ENCODE data around the gene OXER1.

DNA sequence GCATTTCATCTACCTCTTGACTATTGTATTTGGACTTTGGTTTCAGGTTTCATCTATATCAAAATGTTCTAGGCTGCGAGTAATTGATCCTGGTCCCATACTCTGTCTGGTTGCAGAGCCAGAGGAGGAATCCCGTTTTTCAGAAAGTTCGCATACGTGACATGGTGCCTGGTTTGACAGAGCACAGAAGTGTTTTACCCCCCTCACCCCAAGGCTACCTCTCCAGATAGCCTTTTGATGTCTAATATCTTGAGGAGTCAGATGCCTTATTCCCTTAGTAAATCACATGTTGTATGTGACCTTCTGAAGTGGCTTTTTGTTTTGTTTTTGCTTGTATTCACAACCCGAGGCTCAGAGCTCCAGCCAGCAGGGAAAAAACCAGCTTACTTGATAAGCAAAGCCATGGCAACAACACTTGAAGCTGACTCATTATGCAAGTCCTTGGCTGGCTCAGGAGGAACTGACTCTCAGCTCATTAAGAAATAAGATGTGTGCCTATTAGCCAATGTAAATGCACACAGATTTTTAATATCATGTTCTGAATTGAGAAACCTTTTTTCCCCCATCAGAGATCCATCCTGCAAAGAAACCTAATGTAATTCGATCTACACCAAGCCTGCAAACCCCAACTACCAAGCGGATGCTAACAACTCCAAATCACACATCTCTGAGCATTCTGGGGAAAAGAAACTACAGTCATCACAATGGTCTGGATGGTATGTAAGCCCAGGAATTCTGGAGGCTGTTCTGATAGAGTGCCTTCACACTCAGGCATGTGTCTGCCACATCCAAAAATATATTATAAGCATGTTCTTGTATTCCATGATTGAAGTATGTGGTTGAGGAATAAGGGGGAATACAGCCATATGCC lies 41.4 kb downstream of the OXER1 start:
- TF ChIP-seq, protein P1, sequence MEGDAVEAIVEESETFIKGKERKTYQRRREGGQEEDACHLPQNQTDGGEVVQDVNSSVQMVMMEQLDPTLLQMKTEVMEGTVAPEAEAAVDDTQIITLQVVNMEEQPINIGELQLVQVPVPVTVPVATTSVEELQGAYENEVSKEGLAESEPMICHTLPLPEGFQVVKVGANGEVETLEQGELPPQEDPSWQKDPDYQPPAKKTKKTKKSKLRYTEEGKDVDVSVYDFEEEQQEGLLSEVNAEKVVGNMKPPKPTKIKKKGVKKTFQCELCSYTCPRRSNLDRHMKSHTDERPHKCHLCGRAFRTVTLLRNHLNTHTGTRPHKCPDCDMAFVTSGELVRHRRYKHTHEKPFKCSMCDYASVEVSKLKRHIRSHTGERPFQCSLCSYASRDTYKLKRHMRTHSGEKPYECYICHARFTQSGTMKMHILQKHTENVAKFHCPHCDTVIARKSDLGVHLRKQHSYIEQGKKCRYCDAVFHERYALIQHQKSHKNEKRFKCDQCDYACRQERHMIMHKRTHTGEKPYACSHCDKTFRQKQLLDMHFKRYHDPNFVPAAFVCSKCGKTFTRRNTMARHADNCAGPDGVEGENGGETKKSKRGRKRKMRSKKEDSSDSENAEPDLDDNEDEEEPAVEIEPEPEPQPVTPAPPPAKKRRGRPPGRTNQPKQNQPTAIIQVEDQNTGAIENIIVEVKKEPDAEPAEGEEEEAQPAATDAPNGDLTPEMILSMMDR (conservative IDR thresholded peaks at IDR 0.05; ENCODE audit: low read depth, low read length), result no peak
- no peak for TF ChIP-seq EZH2 (IDR thresholded peaks at IDR 0.05; ENCODE audit: borderline replicate concordance, low read depth, low read length, poor library complexity, severe bottlenecking)

All from A673 (cell line).